Measurements from ENCODE around the gene PIAS1.

DNA sequence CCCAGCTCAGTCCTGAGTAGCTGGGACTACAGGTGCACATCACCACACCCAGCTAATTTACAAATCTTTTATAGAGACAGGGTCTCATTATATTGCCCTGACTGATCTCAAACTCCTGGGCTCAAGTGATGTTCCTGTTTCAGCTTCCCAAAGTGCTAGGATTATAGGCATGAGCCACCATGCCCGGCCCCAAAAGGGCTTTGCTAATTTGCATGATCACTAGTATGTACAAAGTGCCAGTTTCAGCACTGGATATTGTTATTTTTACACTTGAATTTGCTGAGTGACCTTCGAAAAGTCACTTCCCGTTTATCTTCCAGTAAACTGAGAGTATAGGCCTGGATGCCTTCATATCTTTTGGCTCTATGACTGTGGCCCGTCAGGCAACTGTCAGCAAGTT, 163.2 kb downstream of the PIAS1 start:
- TF ChIP-seq CTCF (conservative IDR thresholded peaks at IDR 0.05; ENCODE audit: low read length) (no peak), EZH2phosphoT487 (IDR thresholded peaks at IDR 0.05; ENCODE audit: borderline replicate concordance, low read depth, low read length) (no peak)
